Middle frontal gyrus (tissue), 1 donor: ENCODE results near the gene RALB.
A peak's percentile ranks its signal among the peaks of the same experiment; 100 is the strongest.
"Not testable (repeated sequence)": the region's sequence is repeated elsewhere in the genome, so short reads cannot be mapped to it uniquely, and the experiment has no call there.

ENCODE experiments used
- DNase-seq: peaks from one replicate; pipeline ENCODE4 v3.0.0-alpha.2; 2015; ENCODE audit warnings: low spot score; ENCODE audit errors: extremely low spot score

RALB gene

DNA sequence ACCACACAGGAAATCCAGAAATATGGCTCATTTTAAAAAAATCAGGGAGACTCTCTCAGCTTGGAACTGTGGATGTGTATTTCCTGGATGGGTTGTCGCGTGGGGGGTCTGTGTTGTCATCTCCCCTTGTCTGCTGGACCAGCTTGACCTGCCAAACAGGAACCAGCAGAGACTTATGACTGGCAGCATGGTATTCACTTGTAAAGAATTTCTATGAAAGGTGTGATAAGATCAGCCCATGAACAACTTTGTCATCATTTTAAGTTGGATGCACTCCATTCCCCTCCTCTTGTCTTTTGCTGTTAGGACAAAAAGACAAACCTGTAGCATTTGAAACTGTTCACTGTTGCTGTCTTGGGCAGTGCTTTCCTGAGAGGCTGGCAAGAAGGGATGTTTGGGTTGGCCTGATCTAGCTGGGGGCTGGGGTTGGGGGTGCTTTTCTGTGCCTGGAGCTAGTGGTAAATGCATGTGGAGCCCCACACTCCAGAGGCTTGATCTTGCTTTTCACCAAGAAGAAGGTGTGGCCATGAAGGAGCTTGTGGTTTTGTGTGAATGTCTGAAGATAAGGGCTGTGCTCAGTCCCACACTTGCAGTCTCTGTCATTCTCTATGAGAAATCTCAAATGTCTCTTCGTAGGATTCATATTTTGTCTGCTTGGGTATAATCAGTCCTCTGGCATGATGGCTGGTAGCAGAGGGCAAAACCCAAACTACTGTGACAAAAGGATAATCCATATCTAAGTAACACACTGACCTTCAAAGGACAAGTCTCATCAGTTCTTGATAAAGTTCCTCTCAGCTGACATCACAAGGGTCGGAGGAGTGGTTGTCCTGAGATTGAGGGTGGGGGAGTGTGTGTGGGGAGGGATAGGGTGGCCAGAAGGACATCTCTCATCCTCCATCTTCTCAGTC is 39.0 kb downstream of the RALB start:
- no peak for DNase-seq

DNA sequence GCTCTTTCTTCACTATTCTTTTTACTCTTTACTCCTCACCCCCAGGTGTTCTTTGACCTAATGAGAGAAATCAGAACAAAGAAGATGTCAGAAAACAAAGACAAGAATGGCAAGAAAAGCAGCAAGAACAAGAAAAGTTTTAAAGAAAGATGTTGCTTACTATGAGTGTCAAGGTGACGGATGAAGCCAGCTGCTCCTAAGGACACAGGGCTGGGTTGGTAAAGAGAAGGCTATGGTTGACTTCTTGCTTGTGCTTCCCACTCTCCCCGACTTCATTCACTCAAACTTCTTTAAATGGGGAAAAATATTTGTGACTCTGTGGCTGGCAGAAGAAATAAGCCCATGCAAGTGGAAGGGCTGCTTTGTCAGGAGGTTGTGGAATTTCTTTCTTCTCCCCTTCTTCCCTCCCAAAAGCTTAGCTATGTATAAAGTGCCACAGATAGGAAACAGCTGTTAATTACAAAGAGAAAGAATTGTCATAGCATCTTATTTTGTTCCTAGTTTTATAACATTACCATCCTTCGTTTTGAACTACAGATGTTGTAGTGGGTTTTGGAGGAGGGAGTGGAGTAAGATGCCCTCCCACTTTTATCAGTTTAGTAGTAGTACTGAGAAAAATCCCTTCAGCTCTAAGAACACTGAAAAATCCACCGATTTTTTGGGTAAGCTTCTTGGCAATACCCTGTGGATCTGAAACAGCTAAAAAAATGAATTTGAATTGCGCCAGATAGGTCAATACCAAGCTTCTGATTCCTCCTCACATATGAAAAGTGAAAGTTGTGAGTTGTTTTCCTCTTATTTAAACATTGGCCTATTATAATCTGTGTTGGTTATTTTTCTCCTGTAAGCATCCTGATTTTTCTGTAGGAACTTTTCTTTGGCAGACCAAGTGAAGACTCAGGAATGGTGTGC is 40.7 kb downstream of the RALB start:
- DNase-seq, result no peak

DNA sequence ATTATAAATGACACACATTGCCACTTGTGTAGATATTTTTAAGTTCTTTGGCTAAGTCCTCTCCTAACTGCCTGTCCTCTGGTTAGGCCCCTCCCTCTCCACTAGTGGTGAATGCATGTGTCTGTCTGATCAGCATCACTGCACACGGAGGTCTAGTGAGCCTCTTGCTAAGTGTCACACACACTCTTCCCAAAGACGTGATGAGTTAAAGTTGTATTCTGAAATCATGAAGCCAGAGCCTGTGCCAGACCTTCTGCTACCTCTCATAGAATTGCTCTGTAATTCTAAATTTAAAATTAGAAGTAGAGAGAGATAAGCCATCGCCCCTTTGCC is 41.3 kb downstream of the RALB start:
- DNase-seq, result no peak

DNA sequence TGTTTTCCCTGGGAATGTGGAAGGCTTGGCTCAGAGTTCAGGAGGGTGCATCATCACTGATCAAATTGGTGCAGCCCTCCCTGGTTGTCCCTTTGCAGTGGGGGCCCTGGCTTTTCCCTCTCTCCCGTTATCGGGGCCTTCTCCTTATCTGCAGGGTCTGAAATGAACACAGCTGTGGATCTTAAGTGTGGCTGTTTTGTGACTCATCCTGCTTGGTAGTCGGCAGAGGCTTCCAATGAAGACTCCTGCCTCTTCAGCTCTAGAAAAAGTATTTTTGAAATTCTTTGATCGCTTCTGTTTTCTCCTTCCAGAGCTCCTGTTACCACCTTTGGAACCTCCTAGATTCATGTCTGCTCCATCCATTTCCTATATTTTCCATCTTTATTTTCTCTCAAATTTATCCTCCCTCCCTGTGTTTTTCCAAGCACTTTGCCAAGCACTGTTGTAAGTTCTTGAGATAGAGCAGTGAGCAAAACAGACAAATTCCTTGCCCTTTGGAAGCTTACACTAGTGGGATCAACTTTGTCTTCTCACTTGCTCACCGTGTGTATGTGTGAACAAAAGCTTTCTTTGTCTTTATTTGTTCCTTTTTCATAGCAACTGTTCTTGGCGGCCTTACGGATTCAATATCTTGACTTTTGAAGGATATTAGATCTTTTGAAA is 45.7 kb downstream of the RALB start:
- no peak for DNase-seq

DNA sequence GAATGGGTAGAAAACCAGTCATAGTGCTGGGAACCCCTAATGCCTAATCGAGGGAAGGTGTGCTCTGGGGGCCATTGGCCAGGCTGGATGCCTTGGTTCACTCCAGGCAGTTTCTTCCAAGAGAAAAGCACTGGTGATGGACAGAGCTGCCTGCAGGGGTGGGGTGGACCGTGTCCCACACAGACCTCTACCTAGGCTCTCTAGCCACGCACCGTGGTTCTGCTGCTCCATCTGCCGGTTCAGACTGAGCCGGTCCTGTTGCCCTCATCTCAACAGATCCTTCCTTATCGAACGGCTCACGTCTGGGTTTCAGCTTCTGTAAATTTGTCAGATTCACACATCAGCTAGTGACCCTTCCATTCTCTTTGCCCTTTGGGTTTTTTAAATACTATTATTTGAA is 46.4 kb downstream of the RALB start:
- no peak for DNase-seq

DNA sequence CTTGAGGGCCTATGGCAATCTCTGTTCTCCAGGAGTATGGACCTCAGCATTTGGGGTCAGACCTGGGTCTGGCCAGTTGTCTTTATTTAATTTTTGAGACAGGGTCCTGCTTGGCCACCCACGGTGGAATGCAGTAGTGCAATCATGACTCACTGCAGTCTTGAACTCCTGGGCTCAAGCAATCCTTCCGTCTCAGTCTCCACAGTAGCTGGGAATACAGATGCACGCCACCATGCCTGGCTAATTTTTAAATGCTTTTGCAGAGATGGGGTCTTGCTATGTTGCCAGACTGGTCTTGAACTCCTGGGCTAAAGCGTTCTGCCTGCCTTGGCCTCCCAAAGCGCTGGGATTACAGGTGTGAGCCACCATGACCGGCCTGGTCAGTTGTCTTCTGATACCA is 46.9 kb downstream of the RALB start:
- DNase-seq, result no peak

DNA sequence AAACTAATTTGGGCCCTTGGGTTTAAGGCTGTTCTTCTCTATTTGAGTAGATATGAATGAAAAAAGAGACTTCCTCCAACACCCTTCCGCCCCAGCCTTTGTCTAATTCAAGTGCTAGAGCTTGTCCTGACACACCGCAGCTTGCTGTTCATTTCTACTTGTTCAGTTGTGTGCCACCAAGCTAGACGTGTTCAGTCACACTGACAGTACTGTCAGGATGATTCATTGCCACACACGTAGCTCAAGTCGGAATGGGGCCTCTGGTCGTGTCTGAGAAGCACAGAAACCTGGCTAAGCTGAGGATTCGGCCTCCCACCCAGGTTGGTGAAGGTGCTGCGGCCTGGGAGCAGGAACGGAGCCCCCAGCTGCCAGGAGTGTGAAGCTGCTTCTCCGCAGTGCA is 47.7 kb downstream of the RALB start:
- no peak for DNase-seq

DNA sequence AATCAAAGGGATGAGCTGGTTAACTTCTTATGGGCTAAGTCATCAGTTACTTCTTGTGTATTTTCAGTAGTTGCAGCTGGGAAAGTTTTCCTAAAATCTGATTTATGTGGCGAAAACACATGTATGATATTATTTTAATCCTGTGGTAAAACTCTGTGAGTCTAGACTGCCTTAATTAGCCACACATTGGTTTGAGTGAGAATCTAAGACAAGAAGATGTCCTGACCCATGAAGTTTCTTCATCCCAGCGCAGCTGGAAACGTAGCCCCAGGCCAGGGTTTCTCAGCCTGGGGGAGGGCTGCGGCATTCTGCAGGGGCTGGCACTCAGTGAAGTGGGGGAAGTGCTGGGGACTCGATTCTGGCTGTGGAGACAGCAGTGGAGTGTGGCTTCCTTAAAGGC is 48.6 kb downstream of the RALB start:
- no peak for DNase-seq

DNA sequence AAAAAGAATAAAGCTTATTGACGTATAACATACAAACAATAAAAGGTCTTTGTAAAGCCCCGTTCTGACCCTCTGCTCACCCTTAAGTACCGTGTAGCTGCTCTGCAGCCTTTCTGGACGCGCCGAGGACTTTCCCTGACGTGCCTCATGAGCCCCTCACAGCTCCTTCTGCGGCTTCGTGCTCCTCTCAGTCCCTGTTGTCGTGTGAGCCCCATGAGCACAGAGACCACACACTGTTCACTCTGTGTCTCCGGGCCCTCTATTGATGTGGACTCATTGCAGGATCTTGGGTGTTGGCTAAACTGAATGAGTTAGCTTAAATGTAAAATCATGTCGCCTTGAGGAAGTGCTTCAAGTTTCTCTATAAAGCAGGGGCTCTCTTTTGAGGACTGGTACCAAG is 49.6 kb downstream of the RALB start:
- DNase-seq, result no peak

DNA sequence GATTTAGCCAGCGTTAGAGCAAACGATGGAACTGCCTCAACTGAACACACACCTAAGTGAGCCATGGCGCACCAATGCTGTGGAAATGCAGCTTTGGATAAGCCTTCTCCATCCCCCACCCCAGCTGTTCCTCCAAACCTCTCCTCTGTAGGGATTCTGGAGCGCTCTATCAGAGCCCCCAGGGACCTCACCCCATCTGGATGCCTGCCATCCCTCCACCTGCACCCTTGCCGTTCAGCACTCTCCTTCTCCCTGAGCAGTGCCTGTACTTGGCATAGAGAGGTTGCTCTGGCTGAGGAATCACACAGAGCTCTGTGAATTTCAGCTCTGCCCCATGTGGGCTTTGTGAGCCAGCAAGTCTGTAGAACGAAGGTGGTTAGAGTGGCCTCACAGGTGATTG is 50.5 kb downstream of the RALB start:
- no peak for DNase-seq

DNA sequence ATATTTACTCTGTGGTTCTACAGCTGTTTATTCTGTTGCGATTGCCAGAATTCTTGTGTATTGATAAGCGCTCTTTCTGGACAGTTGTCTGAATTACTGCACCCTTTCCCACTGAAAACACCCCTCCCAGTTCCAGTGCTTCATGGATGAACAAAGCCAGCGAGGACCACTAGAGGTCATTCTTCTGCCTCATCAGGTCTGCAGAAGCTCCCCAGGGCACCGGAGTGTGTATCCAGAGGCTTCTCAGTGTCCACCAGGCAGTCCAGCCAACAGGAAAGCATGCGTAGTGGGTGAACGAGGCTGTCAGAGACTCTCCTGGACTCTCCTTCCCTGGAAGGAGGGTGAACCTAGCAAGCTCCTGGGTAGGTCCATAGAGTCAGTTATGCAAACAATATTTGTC is 52.6 kb downstream of the RALB start:
- DNase-seq, result no peak

DNA sequence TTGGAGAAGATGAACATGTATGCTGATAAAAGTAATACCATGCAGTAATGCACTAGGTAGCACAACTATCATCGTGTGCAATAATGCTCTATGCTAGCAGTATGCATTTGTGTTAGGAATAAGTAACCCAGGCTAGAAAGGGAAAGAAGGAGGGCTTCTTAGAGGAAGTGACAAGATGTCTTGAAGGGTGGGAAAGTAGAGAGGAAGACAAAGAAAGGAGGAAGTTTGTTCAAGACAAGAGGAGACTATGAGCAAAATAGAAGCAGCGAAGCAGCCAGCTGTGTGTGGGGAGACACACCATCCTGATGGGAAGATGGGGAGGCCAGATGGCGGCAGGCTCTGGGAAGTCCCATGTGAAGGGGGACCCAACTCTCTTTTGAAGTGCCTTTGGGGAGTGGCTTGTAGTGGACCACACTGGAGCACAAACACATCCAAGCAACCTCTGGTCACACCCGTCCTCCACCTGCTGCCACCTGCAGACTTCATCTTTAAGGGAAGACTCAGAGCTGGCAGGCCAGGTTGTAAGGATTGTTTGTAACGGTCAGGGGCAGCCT is 53.4 kb downstream of the RALB start:
- DNase-seq, result no peak

DNA sequence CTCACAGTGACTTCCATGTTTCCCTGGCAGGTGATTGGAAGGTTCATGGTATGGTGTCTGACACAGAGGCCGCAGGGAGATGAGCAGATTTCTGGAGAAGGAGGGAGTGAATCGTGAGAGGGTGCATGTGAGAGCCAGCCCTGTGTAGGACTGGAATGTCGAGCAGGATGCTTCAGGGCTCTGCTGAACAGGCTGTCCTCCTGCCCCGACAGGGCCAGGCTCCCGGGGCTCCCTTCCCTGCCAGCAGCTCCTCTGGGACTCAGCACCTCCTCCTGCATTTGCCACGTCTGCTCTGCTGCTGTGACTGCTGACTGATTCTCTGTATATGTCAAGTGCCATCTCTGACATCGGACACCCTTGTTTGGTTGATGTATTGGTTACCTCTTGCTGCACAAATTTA is 54.8 kb downstream of the RALB start:
- DNase-seq, result no peak

DNA sequence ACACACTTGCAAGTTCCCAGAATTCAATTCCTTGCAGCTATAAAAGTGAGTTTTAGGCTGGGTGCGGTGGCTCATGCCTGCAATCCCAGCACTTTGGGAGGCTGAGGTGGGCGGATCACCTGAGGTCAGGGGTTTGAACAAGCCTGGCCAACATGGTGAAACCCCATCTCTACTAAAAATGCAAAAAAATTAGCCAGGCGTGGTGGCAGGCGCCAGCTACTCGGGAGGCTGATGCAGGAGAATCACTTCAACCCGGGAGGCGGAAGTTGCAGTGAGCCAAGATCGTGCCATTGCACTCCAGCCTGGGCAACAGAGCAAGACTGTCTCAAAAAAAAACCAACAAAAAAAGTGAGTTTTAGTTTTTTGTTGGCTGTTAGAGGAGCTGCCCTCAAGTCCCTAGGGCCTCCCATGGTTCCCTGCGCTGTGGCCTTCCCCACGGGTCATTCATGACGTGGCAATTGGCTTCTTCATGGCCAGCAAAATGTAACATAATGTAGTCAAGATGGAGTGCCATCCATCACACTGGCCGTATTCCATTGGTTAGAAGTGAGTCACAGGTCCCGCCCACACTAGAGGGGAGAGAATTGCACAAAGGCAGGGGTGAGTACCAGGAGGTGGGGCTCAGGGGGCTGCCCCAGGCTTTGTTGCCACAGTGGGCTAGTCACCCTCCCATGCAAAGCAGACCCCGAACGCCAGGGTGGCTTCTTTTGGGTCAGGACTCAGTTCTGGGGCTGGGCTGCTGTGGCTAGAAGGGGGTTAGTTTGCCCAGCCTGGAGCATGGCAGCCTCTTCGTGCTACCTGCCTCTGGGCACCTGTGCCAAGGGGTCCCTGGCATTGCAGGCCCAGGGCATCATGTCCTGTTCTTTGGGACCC is 55.6 kb downstream of the RALB start:
- DNase-seq, result no peak

DNA sequence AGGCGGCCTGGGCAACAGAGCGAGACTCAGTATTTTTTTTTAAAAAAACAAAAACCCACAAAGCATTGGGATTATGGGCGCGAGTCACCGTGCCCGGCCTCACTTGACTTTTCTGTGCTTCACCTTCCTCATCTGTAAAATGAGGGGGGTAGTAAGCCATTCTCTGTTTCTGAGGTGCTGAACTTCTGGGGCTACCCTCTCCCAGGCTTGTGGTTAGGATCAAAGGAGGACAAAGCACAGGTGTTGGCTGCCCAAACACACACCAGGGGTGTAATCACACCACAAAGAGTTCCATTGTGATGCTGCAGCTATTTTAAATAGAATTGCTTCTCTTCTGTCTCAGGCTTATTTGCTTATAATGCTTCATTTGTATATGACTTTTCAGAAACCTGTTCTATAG is 57.5 kb downstream of the RALB start:
- DNase-seq, result no peak

DNA sequence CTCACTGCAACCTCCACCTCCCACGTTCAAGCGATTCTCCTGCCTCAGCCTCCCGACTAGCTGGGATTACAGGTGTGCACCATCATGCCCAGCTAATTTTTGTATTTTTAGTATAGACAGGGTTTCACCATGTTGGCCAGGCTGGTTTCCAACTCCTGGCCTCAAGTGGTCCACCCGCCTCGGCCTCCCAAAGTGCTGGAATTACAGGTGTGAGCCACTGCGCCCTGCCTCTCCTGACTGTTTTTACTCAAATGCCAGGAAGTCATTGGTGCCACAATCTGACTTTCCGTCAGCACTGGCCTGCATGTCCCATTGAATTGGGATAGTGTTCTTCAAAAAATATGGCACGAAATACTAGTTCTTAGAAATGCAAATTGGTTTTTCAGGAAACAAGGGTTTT is 58.2 kb downstream of the RALB start:
- not testable (repeated sequence) for DNase-seq

DNA sequence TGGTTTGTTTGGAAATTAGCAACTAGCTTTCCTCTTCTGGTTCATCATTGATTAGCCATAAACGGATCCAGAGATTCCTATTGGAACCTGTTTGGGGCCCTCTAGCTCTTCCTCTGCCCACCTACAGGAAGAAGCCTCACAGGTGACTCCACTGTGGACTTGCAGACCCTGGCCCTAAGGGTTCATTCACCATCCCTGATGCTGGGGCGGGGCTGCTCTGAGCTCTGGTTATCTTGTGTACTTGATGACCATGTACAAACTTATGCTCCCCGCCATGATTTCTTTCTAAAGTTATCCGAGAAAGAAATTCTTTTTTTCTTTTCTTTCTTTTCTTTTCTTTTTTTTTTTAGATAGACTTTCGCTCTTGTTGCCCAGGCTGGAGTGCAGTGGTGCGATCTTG is 59.4 kb downstream of the RALB start:
- DNase-seq, result no peak

DNA sequence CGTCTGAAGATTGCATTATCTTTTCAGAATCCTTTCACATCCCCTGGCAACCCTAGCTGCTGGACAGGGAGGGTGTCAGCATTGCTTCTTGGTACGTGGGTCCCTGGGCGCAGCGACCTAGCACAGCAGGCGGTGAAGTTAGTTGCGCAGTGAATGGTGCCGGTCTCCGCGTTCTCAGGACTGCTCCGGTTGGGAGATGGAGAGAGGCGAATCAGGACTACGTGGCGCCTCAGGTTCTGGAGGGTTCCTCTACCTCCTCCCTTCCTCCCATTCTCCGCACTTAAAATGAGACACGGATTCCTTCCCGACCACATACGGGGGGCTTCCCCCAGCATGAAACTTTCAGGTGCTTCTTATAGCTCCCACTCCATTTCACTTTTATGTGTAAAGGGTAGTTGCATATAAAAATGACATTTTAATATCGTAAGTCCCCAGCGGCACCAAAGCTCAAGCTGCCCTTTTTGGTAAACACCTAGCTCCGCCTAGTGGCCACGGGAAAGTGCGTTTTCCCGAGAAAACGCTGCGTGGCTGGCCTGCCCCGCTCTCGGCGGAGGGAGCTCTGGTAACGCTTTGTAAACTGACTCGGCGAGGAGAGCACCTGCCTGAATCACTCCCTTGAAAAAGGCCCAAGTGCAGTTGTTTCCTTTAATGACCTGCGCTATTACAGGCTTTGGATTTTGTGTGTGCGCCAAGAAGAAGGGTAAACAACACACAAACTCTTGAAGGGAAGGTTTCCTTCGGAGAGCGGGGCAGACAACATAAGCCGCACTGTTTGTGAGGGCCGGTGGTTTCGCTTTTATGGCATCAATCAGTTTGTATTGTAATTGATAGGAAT is 60.4 kb downstream of the RALB start:
- DNase-seq, result peak; percentile 85

DNA sequence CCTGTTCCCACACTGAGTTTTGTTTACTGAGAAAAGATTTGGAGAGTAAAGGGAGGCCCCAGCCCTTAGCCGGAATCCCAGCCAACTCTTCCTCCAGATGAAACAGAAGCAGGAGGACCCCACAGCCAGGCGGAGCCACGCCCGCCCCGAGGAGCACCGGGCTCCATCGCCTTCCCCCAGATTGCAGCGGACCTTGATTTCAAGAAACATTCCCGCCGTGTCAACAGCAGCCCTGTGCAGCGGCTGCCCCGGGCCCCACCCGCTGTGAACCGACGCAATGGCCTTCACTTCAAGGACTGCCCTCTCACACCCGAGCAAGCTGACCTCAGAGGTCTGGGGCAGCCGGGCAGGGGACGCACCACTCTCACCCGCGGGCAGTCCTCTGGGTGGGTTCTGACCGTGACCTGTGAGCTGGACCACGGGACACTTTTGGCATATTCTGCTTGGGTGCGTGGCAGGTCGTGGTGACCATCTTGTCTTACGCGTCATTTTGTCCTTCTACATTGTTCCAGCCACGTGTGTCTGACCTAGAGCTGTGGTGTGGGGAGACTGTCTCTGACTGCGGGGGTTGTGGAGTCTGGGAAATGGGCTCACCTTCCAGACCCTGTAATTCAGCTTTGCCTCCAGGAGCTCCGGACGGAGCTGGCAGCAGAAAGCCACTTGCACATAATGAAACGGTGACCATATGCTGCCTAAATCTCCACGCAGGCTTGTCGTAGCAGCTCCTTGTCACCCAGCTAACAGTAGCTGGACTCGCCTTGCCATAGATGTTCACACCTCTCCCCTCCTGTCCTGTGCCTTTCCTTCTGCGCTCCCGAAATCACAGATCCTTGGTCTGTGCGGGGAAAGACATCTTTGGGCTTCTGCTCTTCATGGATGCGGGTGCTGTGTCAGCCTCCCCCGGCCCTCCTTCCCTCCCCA is 61.3 kb downstream of the RALB start:
- no peak for DNase-seq
